Measurements from ENCODE around the gene LRRC56.
A peak's percentile ranks its signal among the peaks of the same experiment; 100 is the strongest.

Gene LRRC56

GRCh38 chr11:556662-557256 lies 19.4 kb downstream of the LRRC56 start:
- no peak for DNase-seq

- no peak for DNase-seq
Measured at GRCh38 chr11:557328-558132, 20.2 kb downstream of the LRRC56 start.

- DNase-seq = no peak
Measured at GRCh38 chr11:558503-558902, 21.2 kb downstream of the LRRC56 start.

- DNase-seq = no peak
Measured at GRCh38 chr11:559020-559620, 21.8 kb downstream of the LRRC56 start.

- no peak for DNase-seq
Measured at GRCh38 chr11:559712-560304, 22.5 kb downstream of the LRRC56 start.

- DNase-seq = peak; percentile 9 to 89 (median 78)
Measured at GRCh38 chr11:560305-561147, 23.2 kb downstream of the LRRC56 start, which contains the start of the genes LMNTD2 and RASSF7. Gene LMNTD2 (minus strand): TSS chr11:560738. CDS start chr11:560716, 22 bp downstream. Gene RASSF7 (plus strand): TSS chr11:560970. CDS start chr11:561769, 799 bp downstream.

GRCh38 chr11:561148-562003 lies 24.0 kb downstream of the LRRC56 start:
- DNase-seq = peak in 1 of 58 donors; percentile 23

- DNase-seq = no peak
Measured at GRCh38 chr11:562046-562645, 24.8 kb downstream of the LRRC56 start.

- DNase-seq = no peak
Measured at GRCh38 chr11:563066-563811, 25.9 kb downstream of the LRRC56 start.

GRCh38 chr11:563812-564578 lies 26.7 kb downstream of the LRRC56 start:
- DNase-seq = no peak

- no peak for DNase-seq
Measured at GRCh38 chr11:565921-566509, 28.7 kb downstream of the LRRC56 start.

GRCh38 chr11:567011-567628 lies 29.8 kb downstream of the LRRC56 start:
- no peak for DNase-seq

- peak in 1 of 58 donors; percentile 36 for DNase-seq
Measured at GRCh38 chr11:567629-568292, 30.4 kb downstream of the LRRC56 start.

- DNase-seq = peak; percentile 15 to 94 (median 83)
Measured at GRCh38 chr11:568306-569157, 31.2 kb downstream of the LRRC56 start.

GRCh38 chr11:569158-569885 lies 32.0 kb downstream of the LRRC56 start:
- DNase-seq = no peak
